Ovary (tissue), 3 donors: Measurements from ENCODE around the gene PWWP2B.

ENCODE experiments used
- EP300 ChIP-seq: sonication (generic); formaldehyde crosslinking; IDR thresholded peaks from one replicate; pipeline ENCODE4 v1.6.1; 2017; ENCODE audit warnings: antibody characterized with exemption
- TF ChIP-seq, protein P1 (sequence below), 3 donors: fragments of 450-650 bp in 2 of 3; fragments of 200-600 bp in 1 of 3; IDR thresholded peaks; one replicate each; pipeline versions ENCODE4 v1.5.1 to v1.8.0; 2016 to 2022; ENCODE audit warnings: antibody characterized with exemption in 3 of 3, mild to moderate bottlenecking in 1 of 3
- donor health status: DM: no; HTN: no; CAD: no.

DNA sequence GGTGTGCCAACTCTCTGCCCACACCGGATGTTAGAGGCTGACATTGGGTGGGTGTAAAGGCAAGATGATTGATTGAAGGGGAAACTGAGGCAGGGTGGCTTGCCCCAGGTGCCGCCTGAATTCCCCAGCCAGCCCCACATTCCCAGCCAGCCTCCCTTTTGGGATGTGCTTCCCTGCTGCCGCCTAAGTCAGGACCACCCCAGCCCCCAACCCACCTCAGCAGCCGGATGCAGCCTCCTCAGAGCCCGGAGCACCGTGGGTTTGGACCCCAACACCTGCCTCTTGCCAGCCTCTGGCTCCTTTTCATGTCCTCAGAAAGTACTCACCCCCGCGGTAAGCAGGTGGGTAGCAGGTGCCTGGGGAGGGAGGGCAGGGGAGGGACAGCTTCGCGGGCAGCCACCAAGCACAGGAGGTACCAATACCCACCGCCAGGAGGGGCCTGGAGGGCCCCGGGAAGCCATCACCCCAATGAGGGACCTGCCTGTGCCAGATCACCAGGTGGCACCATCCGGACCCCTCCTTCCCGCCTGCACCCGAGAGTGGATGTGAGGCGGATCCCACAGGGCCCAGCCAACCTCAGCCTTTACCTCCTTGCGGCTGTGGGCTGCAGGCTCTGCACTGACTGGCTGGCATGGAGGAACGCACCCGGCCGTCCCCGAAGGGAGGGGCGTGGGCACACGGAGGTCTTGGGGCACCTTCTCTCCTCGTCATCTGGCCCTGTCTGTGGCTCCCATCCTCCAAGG lies 60.5 kb downstream of the PWWP2B start:
- TF ChIP-seq, protein P1, sequence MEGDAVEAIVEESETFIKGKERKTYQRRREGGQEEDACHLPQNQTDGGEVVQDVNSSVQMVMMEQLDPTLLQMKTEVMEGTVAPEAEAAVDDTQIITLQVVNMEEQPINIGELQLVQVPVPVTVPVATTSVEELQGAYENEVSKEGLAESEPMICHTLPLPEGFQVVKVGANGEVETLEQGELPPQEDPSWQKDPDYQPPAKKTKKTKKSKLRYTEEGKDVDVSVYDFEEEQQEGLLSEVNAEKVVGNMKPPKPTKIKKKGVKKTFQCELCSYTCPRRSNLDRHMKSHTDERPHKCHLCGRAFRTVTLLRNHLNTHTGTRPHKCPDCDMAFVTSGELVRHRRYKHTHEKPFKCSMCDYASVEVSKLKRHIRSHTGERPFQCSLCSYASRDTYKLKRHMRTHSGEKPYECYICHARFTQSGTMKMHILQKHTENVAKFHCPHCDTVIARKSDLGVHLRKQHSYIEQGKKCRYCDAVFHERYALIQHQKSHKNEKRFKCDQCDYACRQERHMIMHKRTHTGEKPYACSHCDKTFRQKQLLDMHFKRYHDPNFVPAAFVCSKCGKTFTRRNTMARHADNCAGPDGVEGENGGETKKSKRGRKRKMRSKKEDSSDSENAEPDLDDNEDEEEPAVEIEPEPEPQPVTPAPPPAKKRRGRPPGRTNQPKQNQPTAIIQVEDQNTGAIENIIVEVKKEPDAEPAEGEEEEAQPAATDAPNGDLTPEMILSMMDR (IDR thresholded peaks at IDR 0.05), result no peak
- TF ChIP-seq EP300, result no peak
